Ureter (tissue), 1 donor: ENCODE data around the gene EFNA5. TPM values are rescaled to one million over a fixed set of nuclear protein-coding genes. Genes with fewer than 3 reads are reported as not detected.

Source experiments
- DNase-seq: peaks from one replicate; pipeline ENCODE4 v3.0.0-alpha.2; 2020; ENCODE audit warnings: low spot score
- total RNA-seq: library from RNA; stranded (reverse); gene quantifications from one replicate; pipeline ENCODE4 v1.2.4, GENCODE V29; 2023
- donor health status: DM: yes; HTN: yes; CAD: no.

Gene EFNA5
- total RNA-seq, 1 donor from 2014 or later = 60.4 TPM

GRCh38 chr5:107426209-107426608, 244.5 kb downstream of the EFNA5 start:
- DNase-seq = no peak

- DNase-seq = no peak
These were observed 245.2 kb downstream of the EFNA5 start for GRCh38 chr5:107425541-107426031.

- no peak for DNase-seq
These were observed 246.2 kb downstream of the EFNA5 start for GRCh38 chr5:107424491-107424890.

- DNase-seq = no peak
These were observed 248.2 kb downstream of the EFNA5 start for GRCh38 chr5:107422494-107422893.

GRCh38 chr5:107419498-107419897, 251.2 kb downstream of the EFNA5 start:
- DNase-seq = no peak

- no peak for DNase-seq
These were observed 251.8 kb downstream of the EFNA5 start for GRCh38 chr5:107418902-107419301.

- no peak for DNase-seq
These were observed 252.7 kb downstream of the EFNA5 start for GRCh38 chr5:107418071-107418470.

- DNase-seq = no peak
These were observed 255.0 kb downstream of the EFNA5 start for GRCh38 chr5:107415762-107416161.

GRCh38 chr5:107414802-107415201, 255.9 kb downstream of the EFNA5 start:
- no peak for DNase-seq

GRCh38 chr5:107413754-107414153, 257.0 kb downstream of the EFNA5 start:
- DNase-seq = no peak

- no peak for DNase-seq
These were observed 262.2 kb downstream of the EFNA5 start for GRCh38 chr5:107408564-107408963.

GRCh38 chr5:107407713-107408298, 262.9 kb downstream of the EFNA5 start:
- DNase-seq = no peak

GRCh38 chr5:107404595-107405374, 266.0 kb downstream of the EFNA5 start:
- no peak for DNase-seq

- DNase-seq = no peak
These were observed 267.3 kb downstream of the EFNA5 start for GRCh38 chr5:107403228-107403953.

- no peak for DNase-seq
These were observed 268.1 kb downstream of the EFNA5 start for GRCh38 chr5:107402434-107403227.

GRCh38 chr5:107401470-107402122, 269.1 kb downstream of the EFNA5 start:
- no peak for DNase-seq

- DNase-seq = no peak
These were observed 270.4 kb downstream of the EFNA5 start for GRCh38 chr5:107400328-107400727.

GRCh38 chr5:107398703-107399102, 272.0 kb downstream of the EFNA5 start:
- DNase-seq = no peak

- no peak for DNase-seq
These were observed 274.4 kb downstream of the EFNA5 start for GRCh38 chr5:107396351-107396690.

- DNase-seq = no peak
These were observed 274.9 kb downstream of the EFNA5 start for GRCh38 chr5:107395632-107396350.

- no peak for DNase-seq
These were observed 276.9 kb downstream of the EFNA5 start for GRCh38 chr5:107393851-107394250.
